B cell (primary cell): ENCODE measurements around the gene AGBL3. TPM values are rescaled to one million over a fixed set of nuclear protein-coding genes. Genes with fewer than 3 reads are reported as not detected.

ENCODE experiments used
- ATAC-seq: fragments of 200-7000 bp; cut with Tn5 transposase; one replicate; pipeline ENCODE4 v1.10.0; 2021; ENCODE audit warnings: low read depth, mild to moderate bottlenecking, moderate number of reproducible peaks, moderate library complexity
- CTCF ChIA-PET: fragments of 350-600 bp; sonication (Branson Sonifier 250); formaldehyde crosslinking; loops from one replicate; lab custom pipeline; 2021; ENCODE audit warnings: antibody characterized with exemption, inconsistent platforms; lab: Charles Lee
- POLR2A ChIA-PET: fragments of 350-600 bp; sonication (Branson Sonifier 250); formaldehyde crosslinking; loops from one replicate; lab custom pipeline; 2021; ENCODE audit warnings: antibody characterized with exemption; lab: Charles Lee
- DNase-seq: peaks from one replicate; pipeline ENCODE4 v3.0.0; 2013
- H2AFZ ChIP-seq: 2 replicates; pipeline ENCODE4 v1.6.1; 2012; ENCODE audit warnings: mild to moderate bottlenecking, low read depth, low read length; ENCODE audit not compliant: insufficient read depth, poor library complexity, severe bottlenecking
- H3K27ac ChIP-seq, 2 donors: 1 replicate in 1 of 2; 2 replicates in 1 of 2; pipeline ENCODE4 v1.5.1; 2012 to 2013; ENCODE audit warnings: low read length in 2 of 2, mild to moderate bottlenecking in 2 of 2, moderate library complexity in 1 of 2
- H3K27me3 ChIP-seq, 4 experiments: fragments of 200-600 bp in 1 of 4; sonication (generic) in 1 of 4; replicated peaks in 1 of 4; 1 replicate in 2 of 4; 2 replicates in 2 of 4; pipeline versions ENCODE4 v1.6.1 to v1.7.0; 2013 to 2016; ENCODE audit warnings: low read length in 3 of 4, mild to moderate bottlenecking in 2 of 4, mixed read lengths in 1 of 4, moderate library complexity in 1 of 4; ENCODE audit not compliant: insufficient read depth in 4 of 4, control insufficient read depth in 3 of 4; ENCODE audit errors: control extremely low read depth in 1 of 4
- H3K36me3 ChIP-seq, 2 experiments: replicated peaks in 1 of 2; 1 replicate in 1 of 2; 2 replicates in 1 of 2; pipeline versions ENCODE4 v1.6.1 to v1.7.1; 2013; ENCODE audit warnings: low read length in 1 of 2; ENCODE audit not compliant: insufficient read depth in 2 of 2, control insufficient read depth in 1 of 2; ENCODE audit errors: control extremely low read depth in 1 of 2, extremely low read depth in 1 of 2
- H3K4me1 ChIP-seq, 2 donors: fragments of 200-600 bp in 1 of 2; sonication (generic) in 1 of 2; 1 replicate in 1 of 2; 2 replicates in 1 of 2; pipeline versions ENCODE4 v1.5.1 to v1.6.1; 2013 to 2017; ENCODE audit warnings: low read length in 2 of 2; ENCODE audit not compliant: control insufficient read depth in 2 of 2, insufficient read depth in 2 of 2
- H3K4me2 ChIP-seq: replicated peaks from 2 replicates; pipeline ENCODE3; 2012; ENCODE audit warnings: mild to moderate bottlenecking, low read depth, low read length; ENCODE audit not compliant: poor library complexity, severe bottlenecking
- H3K4me3 ChIP-seq, 5 experiments: fragments of 200-600 bp in 1 of 5; sonication (generic) in 1 of 5; 1 replicate in 3 of 5; 2 replicates in 2 of 5; pipeline versions ENCODE4 v1.5.1 to v1.7.0; 2011 to 2016; ENCODE audit warnings: low read length in 4 of 5, mild to moderate bottlenecking in 4 of 5, low read depth in 2 of 5, control low read depth in 1 of 5, moderate library complexity in 1 of 5; ENCODE audit not compliant: insufficient read depth in 1 of 5; ENCODE audit errors: control extremely low read depth in 1 of 5, extremely low read depth in 1 of 5
- H3K79me2 ChIP-seq: fragments of 200-600 bp; sonication (generic); one replicate; pipeline ENCODE4 v1.6.0; 2016; ENCODE audit warnings: low read length; ENCODE audit not compliant: control insufficient read depth, insufficient read depth
- H3K9ac ChIP-seq: fragments of 200-600 bp; sonication (generic); 2 replicates; pipeline ENCODE4 v1.6.1; 2017; ENCODE audit warnings: mild to moderate bottlenecking, low read length, moderate library complexity
- H3K9me3 ChIP-seq, 3 donors: one replicate each; pipeline versions ENCODE4 v1.6.1 to v1.7.1; 2013; ENCODE audit warnings: low read length in 2 of 3; ENCODE audit not compliant: control insufficient read depth in 2 of 3, insufficient read depth in 1 of 3; ENCODE audit errors: control extremely low read depth in 1 of 3
- H4K20me1 ChIP-seq: 2 replicates; pipeline ENCODE4 v1.6.0; 2012; ENCODE audit warnings: mild to moderate bottlenecking, low read length; ENCODE audit not compliant: insufficient read depth, control insufficient read depth, poor library complexity, severe bottlenecking
- H3K27ac Mint-ChIP-seq: one replicate; pipeline ENCODE4 v1.8.0; 2021; ENCODE audit warnings: mixed read lengths
- H3K27me3 Mint-ChIP-seq: one replicate; pipeline ENCODE4 v1.8.0; 2021; ENCODE audit warnings: mixed read lengths
- H3K4me1 Mint-ChIP-seq: one replicate; pipeline ENCODE4 v1.8.0; 2021; ENCODE audit warnings: mixed read lengths
- H3K4me3 Mint-ChIP-seq: one replicate; pipeline ENCODE4 v1.8.0; 2021; ENCODE audit warnings: mixed read lengths
- H3K9me3 Mint-ChIP-seq: one replicate; pipeline ENCODE4 v1.8.0; 2022; ENCODE audit warnings: mixed read lengths; ENCODE audit not compliant: insufficient read depth
- EZH2 ChIP-seq: IDR thresholded peaks from 2 replicates; pipeline ENCODE4 v1.6.1; 2012; ENCODE audit warnings: borderline replicate concordance, low read depth, mild to moderate bottlenecking, moderate library complexity, low read length; ENCODE audit not compliant: insufficient read depth, poor library complexity, severe bottlenecking
- WGBS: methylation state at CpG from one replicate; pipeline ENCODE4 v1.1.5; 2013; ENCODE audit warnings: missing lambda C conversion rate; ENCODE audit not compliant: insufficient coverage; 5-methylcytosine and 5-hydroxymethylcytosine counted together
- intact Hi-C: fragments of 100-400 bp; cut with micrococcal nuclease; formaldehyde crosslinking; loops from one replicate; pipeline ENCODE4 v1.10.0; 2022
- polyA plus RNA-seq: library from polyadenylated mRNA; depleted of rRNA; stranded (reverse); fragments of >200 nt; gene quantifications from 2 replicates; pipeline ENCODE4 v1.2.3, GENCODE V29; 2012
- total RNA-seq, 2 donors: library from RNA; stranded (reverse); fragments of 120-200 nt in 1 of 2; gene quantifications; 1 replicate in 1 of 2; 2 replicates in 1 of 2; pipeline versions ENCODE4 v1.2.3 to v1.2.4, GENCODE V29; 2013 to 2022
- TF ChIP-seq, protein P1 (sequence below): fragments of 200-600 bp; IDR thresholded peaks from one replicate; pipeline ENCODE4 v1.8.0; 2022; ENCODE audit warnings: antibody characterized with exemption, mild to moderate bottlenecking

The AGBL3 gene
- total and polyA plus RNA-seq, 2 donors (not counting 1 experiment from before 2014, with no cell fraction given) = 0.51 to 10.9 TPM

- Histone ChIP-seq H3K9ac (no peak overlapping the region), H3K4me1 (peaks cover 9 to 10% of the 10 kb centered on the region in 2 donors), H3K4me3 (no peak overlapping the region), H3K4me2 (no peak overlapping the region), H3K9me3 (no peaks in the 10 kb centered on the region), H3K27ac (no peak overlapping the region), H2AFZ (no peak overlapping the region), H4K20me1 (no peaks in the 10 kb centered on the region), H3K79me2 (peaks cover 11% of the 10 kb centered on the region), H3K36me3 (peaks cover 0 to 3% of the 10 kb centered on the region in 2 experiments), H3K27me3 (no peaks in the 10 kb centered on the region)
- no peak overlapping the region for H3K27ac Mint-ChIP-seq
- H3K9me3 Mint-ChIP-seq = no peaks in the 10 kb centered on the region
- ChIA-PET CTCF (interaction anchor here (2.0 to 5.3 kb wide), 5 partner anchors 159 to 222 kb away, joined by 5 to 80 read pairs (median 29); partner anchors contain the start of genes CYREN, TMEM140 and WDR91), POLR2A (interaction anchor here (2.5 kb wide), 1 partner anchor 160 kb away, joined by 7 read pairs; the partner anchor contains the start of gene TMEM140)
- intact Hi-C loops = no loop called here
- no CpG with 5 or more reads among the region's 5 CpGs for WGBS
- ATAC-seq = no peak
- TF ChIP-seq, protein P1, sequence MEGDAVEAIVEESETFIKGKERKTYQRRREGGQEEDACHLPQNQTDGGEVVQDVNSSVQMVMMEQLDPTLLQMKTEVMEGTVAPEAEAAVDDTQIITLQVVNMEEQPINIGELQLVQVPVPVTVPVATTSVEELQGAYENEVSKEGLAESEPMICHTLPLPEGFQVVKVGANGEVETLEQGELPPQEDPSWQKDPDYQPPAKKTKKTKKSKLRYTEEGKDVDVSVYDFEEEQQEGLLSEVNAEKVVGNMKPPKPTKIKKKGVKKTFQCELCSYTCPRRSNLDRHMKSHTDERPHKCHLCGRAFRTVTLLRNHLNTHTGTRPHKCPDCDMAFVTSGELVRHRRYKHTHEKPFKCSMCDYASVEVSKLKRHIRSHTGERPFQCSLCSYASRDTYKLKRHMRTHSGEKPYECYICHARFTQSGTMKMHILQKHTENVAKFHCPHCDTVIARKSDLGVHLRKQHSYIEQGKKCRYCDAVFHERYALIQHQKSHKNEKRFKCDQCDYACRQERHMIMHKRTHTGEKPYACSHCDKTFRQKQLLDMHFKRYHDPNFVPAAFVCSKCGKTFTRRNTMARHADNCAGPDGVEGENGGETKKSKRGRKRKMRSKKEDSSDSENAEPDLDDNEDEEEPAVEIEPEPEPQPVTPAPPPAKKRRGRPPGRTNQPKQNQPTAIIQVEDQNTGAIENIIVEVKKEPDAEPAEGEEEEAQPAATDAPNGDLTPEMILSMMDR = no peak
- TF ChIP-seq EZH2 = no peak
- H3K4me1 Mint-ChIP-seq = peaks cover 45% of the 10 kb centered on the region
- H3K4me3 Mint-ChIP-seq = no peak overlapping the region
- DNase-seq = no peak
- no peaks in the 10 kb centered on the region for H3K27me3 Mint-ChIP-seq
Observed at GRCh38 chr7:134988161-134988560, 1.9 kb downstream of the AGBL3 start.

- POLR2A ChIA-PET = no interaction called here
- Histone ChIP-seq H3K27ac (no peak overlapping the region), H3K79me2 (peaks cover 5% of the 10 kb centered on the region), H4K20me1 (no peaks in the 10 kb centered on the region), H3K27me3 (no peaks in the 10 kb centered on the region), H3K9me3 (no peaks in the 10 kb centered on the region), H3K4me2 (no peak overlapping the region), H3K36me3 (peaks cover 3 to 13% of the 10 kb centered on the region in 2 experiments), H3K9ac (no peak overlapping the region), H3K4me3 (no peak overlapping the region), H2AFZ (no peak overlapping the region), H3K4me1 (peaks cover 5 to 10% of the 10 kb centered on the region in 2 donors)
- ATAC-seq = no peak
- no peak overlapping the region for H3K4me3 Mint-ChIP-seq
- no peaks in the 10 kb centered on the region for H3K9me3 Mint-ChIP-seq
- 100% methylated on average over 1 of the region's 2 CpGs for WGBS
- no peak overlapping the region for H3K27ac Mint-ChIP-seq
- CTCF ChIA-PET = no interaction called here
- H3K4me1 Mint-ChIP-seq = peaks cover 38% of the 10 kb centered on the region
- no peaks in the 10 kb centered on the region for H3K27me3 Mint-ChIP-seq
- no peak for DNase-seq
- no peak for TF ChIP-seq EZH2
- TF ChIP-seq, protein P1 = no peak
- intact Hi-C loops = no loop called here
Observed at GRCh38 chr7:134991469-134992339, 5.4 kb downstream of the AGBL3 start.
